Measurements from ENCODE around the gene CYP4F11. TPM values are rescaled to one million over a fixed set of nuclear protein-coding genes. Genes with fewer than 3 reads are reported as not detected.

CYP4F11 gene
- total and polyA plus RNA-seq, 2 donors (not counting 3 experiments of a cell fraction or from before 2014, with no cell fraction given): not detected

- ChIA-PET POLR2A (no interaction called here), CTCF (no interaction called here)
- Histone ChIP-seq H3K36me3 (ENCODE audit: control insufficient read depth in 2 of 2, extremely low read depth in 1 of 2, insufficient read depth in 2 of 2, low read length in 2 of 2) (no peaks in the 10 kb centered on the region), H3K27ac (ENCODE audit: insufficient read depth, low read depth, low read length) (no peak overlapping the region), H3K9ac (replicated peaks; ENCODE audit: extremely low read depth, insufficient read depth, low read length) (no peak overlapping the region), H2AFZ (ENCODE audit: low read depth, low read length) (no peak overlapping the region), H3K27me3 (ENCODE audit: control insufficient read depth in 2 of 2, insufficient read depth in 2 of 2, low read length in 2 of 2) (no peaks in the 10 kb centered on the region), H3K79me2 (ENCODE audit: control insufficient read depth, insufficient read depth, low read length) (no peaks in the 10 kb centered on the region), H3K4me3 (replicated peaks in 1 of 3; ENCODE audit: insufficient read depth in 1 of 3, low read depth in 1 of 3, low read length in 3 of 3) (no peak overlapping the region), H4K20me1 (replicated peaks; ENCODE audit: control insufficient read depth, extremely low read depth, insufficient read depth, low read length) (no peaks in the 10 kb centered on the region), H3K4me2 (ENCODE audit: insufficient read depth, low read length) (no peak overlapping the region), H3K4me1 (ENCODE audit: control insufficient read depth, extremely low read depth, insufficient read depth, low read length) (no peaks in the 10 kb centered on the region), H3K9me3 (replicated peaks; ENCODE audit: control insufficient read depth, insufficient read depth, low read length) (no peaks in the 10 kb centered on the region), H3K9me1 (replicated peaks; ENCODE audit: control insufficient read depth, extremely low read depth, insufficient read depth, low read length) (no peaks in the 10 kb centered on the region)
- intact Hi-C loops (cut with micrococcal nuclease): no loop called here
- dilution Hi-C loops (cut with MboI; ENCODE audit: extremely low pct_ligation_motif_present, low sequenced_read_pairs): no loop called here
- FAIRE-seq (no peak), DNase-seq (ENCODE audit: low read depth, low spot score) (no peak)
- no TSS peak for BruUV-seq (replicated peaks)
- TF ChIP-seq POLR2A (IDR thresholded peaks at IDR 0.05; ENCODE audit: low read depth, low read length): no peak
- TF ChIP-seq EZH2 (IDR thresholded peaks at IDR 0.05; ENCODE audit: borderline replicate concordance, low read depth, low read length, severe bottlenecking): no peak
- TF ChIP-seq MYC (IDR thresholded peaks at IDR 0.05; ENCODE audit: low read depth, low read length): no peak
- no peak for TF ChIP-seq MAX (IDR thresholded peaks at IDR 0.05; ENCODE audit: insufficient read depth, insufficient read length)
- TF ChIP-seq CTCF (IDR thresholded peaks at IDR 0.05; ENCODE audit: extremely low read depth in 1 of 2, insufficient read depth in 1 of 2, low read depth in 1 of 2, low read length in 2 of 2): no peak
- no peak for TF ChIP-seq JUN (IDR thresholded peaks at IDR 0.05; ENCODE audit: borderline replicate concordance, insufficient read depth, insufficient read length, low read depth)
- TF ChIP-seq POLR2AphosphoS5 (IDR thresholded peaks at IDR 0.05; ENCODE audit: insufficient read depth, low read depth, low read length): no peak
- no peak for TF ChIP-seq GATA2 (IDR thresholded peaks at IDR 0.05; ENCODE audit: insufficient read depth, insufficient read length, low read depth, low read length)
- no peak for TF ChIP-seq FOS (IDR thresholded peaks at IDR 0.05; ENCODE audit: borderline replicate concordance, insufficient read depth, low read length)
Measured at GRCh38 chr19:15895876-15896430, 38.4 kb downstream of the CYP4F11 start.

Measured in endothelial cell of umbilical vein (primary cell).